HG03095 (cell line): ENCODE data around the gene C1QTNF1.
"Not testable (repeated sequence)": the region's sequence is repeated elsewhere in the genome, so short reads cannot be mapped to it uniquely, and the experiment has no call there.

Source experiments
- ATAC-seq: cut with Tn5 transposase; IDR thresholded peaks from one replicate; pipeline ENCODE4 v1.9.1; 2021; ENCODE audit warnings: moderate library complexity; ENCODE audit not compliant: unreplicated experiment

C1QTNF1 gene

GRCh38 chr17:79005063-79005861 lies 18.7 kb upstream of the C1QTNF1 start:
- no peak for ATAC-seq

GRCh38 chr17:79006046-79006445 lies 17.9 kb upstream of the C1QTNF1 start:
- no peak for ATAC-seq

- ATAC-seq: no peak
Measured at GRCh38 chr17:79006794-79007503, 17.0 kb upstream of the C1QTNF1 start.

- no peak for ATAC-seq
Measured at GRCh38 chr17:79007504-79008381, 16.2 kb upstream of the C1QTNF1 start.

- ATAC-seq: no peak
Measured at GRCh38 chr17:79008666-79009387, 15.1 kb upstream of the C1QTNF1 start.

DNA sequence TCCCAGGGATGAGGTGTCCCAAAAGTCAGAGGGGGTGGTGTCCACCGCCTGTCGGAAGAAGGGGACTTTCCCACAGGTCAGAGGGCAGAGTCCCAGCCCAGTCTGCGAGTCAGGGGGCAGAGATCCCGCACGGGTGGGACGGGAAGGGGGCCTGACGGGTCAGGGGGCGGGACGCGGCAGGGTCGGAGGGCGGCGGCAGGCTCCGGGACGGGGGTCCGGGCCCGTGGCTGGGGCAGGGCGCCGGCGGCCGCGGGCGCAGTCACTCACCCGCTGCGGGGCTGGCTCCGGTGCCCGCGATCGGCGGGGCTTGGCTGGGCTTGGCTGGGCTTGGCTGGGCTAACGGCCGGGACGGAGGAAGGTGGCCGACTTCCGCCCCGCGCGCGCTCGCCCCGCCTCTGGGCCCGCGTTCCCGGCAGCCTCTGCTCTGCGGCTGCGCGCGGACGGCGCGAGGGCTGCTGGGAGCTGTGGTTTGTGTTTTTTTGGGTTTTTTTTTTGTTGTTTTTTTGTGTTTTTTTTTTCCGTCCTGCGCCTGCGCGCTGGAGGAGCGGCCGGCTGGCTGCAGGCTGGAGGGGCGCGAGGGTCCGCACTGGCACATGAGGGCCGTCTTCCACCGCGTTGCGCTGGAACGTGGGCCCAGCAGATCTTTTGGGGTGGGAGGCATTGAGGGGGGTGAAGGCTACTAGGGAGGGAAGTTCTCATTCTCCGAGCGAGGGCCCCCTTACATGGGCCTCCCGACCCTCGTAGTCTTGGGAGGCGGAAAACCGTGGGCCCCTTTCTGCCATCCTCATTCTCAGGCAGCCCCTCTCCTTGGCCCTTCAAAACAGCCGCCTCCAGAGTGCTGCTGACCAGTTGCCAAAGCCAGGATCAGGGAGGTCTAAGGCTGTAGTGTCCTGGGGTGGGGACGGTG lies 14.3 kb upstream of the C1QTNF1 start, which contains the start of gene CANT1:
TSS of gene CANT1 (minus strand) at position 368 of the 907 bp plus-strand sequence. CDS start 12,142 bp downstream, outside the sequence.
- peak; percentile 78 for ATAC-seq

- no peak for ATAC-seq
Measured at GRCh38 chr17:79010304-79010646, 13.7 kb upstream of the C1QTNF1 start.

- no peak for ATAC-seq
Measured at GRCh38 chr17:79011451-79012147, 12.4 kb upstream of the C1QTNF1 start.

DNA sequence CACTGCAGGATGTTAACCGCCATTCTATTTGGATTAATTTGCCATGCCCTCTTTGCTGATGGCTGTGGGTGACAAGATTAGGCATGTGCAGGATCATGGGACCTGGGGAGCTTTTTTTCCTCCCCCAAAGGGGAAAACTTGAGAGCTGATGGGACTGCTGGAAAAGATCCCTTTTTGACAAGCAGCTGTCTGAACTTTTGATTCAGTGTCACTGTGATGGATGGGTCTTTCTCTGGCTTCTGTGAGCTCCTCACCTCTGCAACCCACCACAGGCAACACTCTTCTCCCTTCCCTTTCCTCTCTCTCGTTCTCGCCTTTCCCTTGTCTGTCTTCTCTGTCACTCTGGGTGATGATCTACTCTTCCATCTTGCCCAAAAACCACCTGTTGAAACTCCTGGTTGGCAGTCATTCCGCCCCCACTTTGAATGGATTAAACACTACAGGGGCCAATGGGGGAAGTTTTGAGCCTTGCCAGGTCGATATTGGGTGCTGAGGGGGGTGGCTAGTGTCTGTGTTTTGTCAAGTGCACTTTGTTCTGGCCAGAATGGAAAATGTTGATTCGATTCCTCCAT lies 11.3 kb upstream of the C1QTNF1 start:
- no peak for ATAC-seq

DNA sequence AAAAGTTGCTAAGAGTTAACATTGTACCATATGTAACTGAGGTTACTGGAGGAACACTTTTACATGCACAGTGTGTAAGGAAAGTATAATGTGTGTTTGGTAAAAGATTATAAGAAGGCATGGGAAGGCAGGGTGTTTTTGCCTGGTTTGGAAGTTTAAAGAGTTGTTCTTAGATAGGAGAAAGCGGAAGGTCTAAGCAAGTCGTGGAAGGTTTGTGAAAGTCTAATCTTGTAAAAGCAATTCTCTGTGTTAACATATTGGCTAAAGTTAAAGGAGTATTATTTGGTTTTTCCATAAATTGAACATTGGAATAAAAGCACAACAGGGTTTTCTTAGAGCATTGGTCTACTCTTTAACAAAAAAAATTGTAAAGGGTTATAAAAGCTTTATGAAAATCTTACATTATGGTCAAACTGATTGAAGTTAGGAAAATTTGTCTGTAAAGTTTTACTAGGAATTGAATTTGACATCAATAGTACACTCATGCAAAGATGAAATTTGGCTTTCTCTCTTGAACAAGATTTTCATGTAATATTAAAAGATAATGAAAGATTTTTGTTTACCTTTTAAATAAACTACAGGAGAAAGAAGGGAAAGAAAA lies 9.7 kb upstream of the C1QTNF1 start:
- ATAC-seq: no peak

DNA sequence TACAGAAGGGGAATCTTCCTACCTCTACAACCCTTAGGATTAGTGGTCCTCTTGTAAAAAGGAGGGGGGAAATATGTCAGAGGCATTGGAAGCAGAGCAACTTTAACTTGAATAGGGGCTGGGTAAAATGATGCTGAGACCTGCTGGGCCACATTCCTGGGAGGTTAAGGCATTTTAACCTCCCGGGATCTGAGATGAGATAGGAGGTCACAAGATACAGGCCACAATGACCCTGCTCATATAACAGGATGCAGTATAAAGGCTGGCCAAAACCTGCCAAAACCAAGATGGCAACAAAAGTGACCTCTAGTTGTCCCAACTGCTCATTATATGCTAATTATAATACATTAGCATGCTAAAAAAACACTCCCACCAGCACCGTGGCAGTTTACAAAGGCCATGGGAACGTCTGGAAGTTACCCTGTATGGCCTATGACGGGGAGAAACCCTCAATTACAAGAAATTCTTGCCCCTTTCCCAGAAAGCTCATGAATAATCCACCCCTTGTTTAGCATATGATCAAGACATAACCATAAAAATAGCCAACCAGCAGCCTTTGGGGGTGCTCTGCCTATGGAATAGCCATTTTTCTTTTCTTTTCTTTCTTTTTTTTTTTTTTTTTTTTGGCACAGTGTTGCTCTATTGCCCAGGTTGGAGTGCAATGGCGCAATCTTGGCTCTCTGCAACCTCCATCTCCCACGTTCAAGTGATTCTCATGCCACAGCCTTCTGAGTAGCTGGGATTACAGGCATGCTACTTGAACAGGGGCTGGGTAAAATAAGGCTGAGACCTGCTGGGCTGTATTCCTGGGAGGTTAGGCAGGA lies 6.2 kb upstream of the C1QTNF1 start:
- ATAC-seq: no peak

GRCh38 chr17:79018370-79018695 lies 5.6 kb upstream of the C1QTNF1 start:
- ATAC-seq: no peak

DNA sequence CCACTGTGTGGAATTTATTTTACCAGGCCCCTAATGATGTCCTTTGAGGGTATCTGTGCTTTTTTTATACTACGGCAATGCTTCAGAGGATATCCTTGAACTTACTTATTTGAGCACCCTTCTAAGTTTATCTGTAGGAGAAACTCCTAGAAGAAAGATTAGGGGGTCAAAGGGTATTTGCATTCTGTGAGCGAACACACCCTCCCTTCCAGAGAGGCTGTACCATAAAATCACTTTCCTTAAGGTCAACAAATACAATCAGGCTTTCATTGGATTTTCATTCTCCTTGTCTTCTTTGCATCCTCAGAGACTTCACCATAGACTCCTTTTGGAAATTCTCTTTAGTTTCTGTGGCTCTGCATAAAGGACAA lies 4.7 kb upstream of the C1QTNF1 start:
- ATAC-seq: no peak

DNA sequence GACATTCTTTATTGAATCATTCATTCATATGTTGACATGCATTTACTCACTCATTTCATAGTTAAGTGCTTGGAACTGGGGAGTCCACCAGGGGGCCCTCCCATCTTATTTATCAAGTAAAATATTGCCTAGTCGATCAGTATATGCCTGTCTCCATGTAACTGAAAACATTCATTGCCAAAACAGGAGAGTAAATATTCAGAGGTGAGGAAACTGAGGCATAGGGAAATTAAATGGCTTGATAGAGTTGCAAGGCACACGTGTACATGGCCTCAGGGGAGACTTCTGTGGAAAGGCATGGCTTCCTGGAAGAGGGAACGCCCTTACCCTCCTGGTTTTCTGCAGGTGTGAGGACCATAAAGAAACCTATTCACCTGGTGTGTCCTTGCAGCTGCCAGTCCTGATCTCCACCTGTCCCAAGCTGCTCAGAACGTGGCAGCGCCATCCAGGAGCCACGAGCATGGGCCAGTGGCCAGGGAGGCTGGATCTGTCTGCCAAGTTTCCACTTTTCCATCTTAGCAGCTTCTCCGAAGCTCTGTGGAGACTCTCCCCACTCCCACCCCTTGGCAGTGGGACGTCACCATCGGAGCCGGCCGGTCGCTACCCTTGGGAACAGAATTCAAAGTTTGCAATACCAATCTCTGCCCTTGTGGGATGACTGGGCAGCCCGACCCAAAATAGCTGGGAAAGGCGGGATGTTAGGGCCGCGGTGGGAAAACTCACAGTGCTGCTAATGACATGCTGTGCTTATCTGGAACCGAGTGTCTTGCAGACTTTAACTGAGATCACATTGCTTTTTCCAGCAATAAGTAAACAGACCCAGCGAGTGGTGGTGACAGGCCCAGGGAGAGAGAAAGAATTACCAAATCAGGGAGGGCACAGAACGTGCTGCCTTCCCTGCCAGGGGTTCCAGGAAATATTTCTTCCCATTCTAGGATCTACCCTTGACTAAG lies 4.1 kb upstream of the C1QTNF1 start:
- ATAC-seq: no peak

GRCh38 chr17:79020631-79021301 lies 3.2 kb upstream of the C1QTNF1 start:
- no peak for ATAC-seq

GRCh38 chr17:79021929-79022328 lies 2.0 kb upstream of the C1QTNF1 start:
- not testable (repeated sequence) for ATAC-seq
